Brain microvascular endothelial cell (primary cell): Measurements from ENCODE around the gene IL18.

Experiments used
- DNase-seq: peaks from one replicate; pipeline ENCODE4 v3.0.0-alpha.2; 2020
- H3K27ac ChIP-seq: fragments of 250-450 bp; sonication (Bioruptor Pico); 2 replicates; pipeline ENCODE4 v1.5.1; 2020; ENCODE audit warnings: mild to moderate bottlenecking, moderate library complexity
- H3K27me3 ChIP-seq: fragments of 250-450 bp; sonication (Bioruptor Pico); replicated peaks from 2 replicates; pipeline ENCODE4 v1.5.1; 2020; ENCODE audit warnings: mild to moderate bottlenecking
- H3K36me3 ChIP-seq: fragments of 250-450 bp; sonication (Bioruptor Pico); replicated peaks from 2 replicates; pipeline ENCODE4 v1.5.1; 2020; ENCODE audit warnings: mild to moderate bottlenecking
- H3K4me3 ChIP-seq: 2 replicates; pipeline ENCODE4 v1.5.1; 2011; ENCODE audit warnings: low read depth, mild to moderate bottlenecking, control low read depth, low read length, moderate library complexity
- in situ Hi-C: cut with HindIII; loops from 2 replicates; pipeline ENCODE4 v1.10.0; 2017; ENCODE audit warnings: low sequenced_read_pairs, low pct_ligation_motif_present
- TF ChIP-seq, protein P1 (sequence below): IDR thresholded peaks from 2 replicates; pipeline ENCODE4 v1.5.1; 2011; ENCODE audit warnings: low read depth, mild to moderate bottlenecking, moderate library complexity, low read length, control low read depth, inconsistent platforms; ENCODE audit errors: missing control alignments

The IL18 gene

GRCh38 chr11:112134473-112134872 is 29.4 kb downstream of the IL18 start:
- Histone ChIP-seq H3K27ac (no peak overlapping the region), H3K27me3 (no peaks in the 10 kb centered on the region), H3K4me3 (no peak overlapping the region), H3K36me3 (no peaks in the 10 kb centered on the region)
- no peak for DNase-seq
- in situ Hi-C loops: no loop called here
- TF ChIP-seq, protein P1, sequence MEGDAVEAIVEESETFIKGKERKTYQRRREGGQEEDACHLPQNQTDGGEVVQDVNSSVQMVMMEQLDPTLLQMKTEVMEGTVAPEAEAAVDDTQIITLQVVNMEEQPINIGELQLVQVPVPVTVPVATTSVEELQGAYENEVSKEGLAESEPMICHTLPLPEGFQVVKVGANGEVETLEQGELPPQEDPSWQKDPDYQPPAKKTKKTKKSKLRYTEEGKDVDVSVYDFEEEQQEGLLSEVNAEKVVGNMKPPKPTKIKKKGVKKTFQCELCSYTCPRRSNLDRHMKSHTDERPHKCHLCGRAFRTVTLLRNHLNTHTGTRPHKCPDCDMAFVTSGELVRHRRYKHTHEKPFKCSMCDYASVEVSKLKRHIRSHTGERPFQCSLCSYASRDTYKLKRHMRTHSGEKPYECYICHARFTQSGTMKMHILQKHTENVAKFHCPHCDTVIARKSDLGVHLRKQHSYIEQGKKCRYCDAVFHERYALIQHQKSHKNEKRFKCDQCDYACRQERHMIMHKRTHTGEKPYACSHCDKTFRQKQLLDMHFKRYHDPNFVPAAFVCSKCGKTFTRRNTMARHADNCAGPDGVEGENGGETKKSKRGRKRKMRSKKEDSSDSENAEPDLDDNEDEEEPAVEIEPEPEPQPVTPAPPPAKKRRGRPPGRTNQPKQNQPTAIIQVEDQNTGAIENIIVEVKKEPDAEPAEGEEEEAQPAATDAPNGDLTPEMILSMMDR: no peak

- Histone ChIP-seq H3K36me3 (no peaks in the 10 kb centered on the region), H3K27ac (no peak overlapping the region), H3K4me3 (no peak overlapping the region), H3K27me3 (no peaks in the 10 kb centered on the region)
- in situ Hi-C loops: no loop called here
- DNase-seq: no peak
- TF ChIP-seq, protein P1: no peak
Measured at GRCh38 chr11:112132737-112133136, 31.2 kb downstream of the IL18 start.

- no peak for DNase-seq
- Histone ChIP-seq H3K4me3 (no peak overlapping the region), H3K36me3 (no peaks in the 10 kb centered on the region), H3K27me3 (no peaks in the 10 kb centered on the region), H3K27ac (no peak overlapping the region)
- TF ChIP-seq, protein P1: no peak
- in situ Hi-C loops: no loop called here
Measured at GRCh38 chr11:112129656-112130055, 34.2 kb downstream of the IL18 start.

- Histone ChIP-seq H3K27ac (no peak overlapping the region), H3K4me3 (no peak overlapping the region), H3K36me3 (no peaks in the 10 kb centered on the region), H3K27me3 (no peaks in the 10 kb centered on the region)
- in situ Hi-C loops: no loop called here
- TF ChIP-seq, protein P1: no peak
- peak; percentile 89 for DNase-seq
Measured at GRCh38 chr11:112128483-112129121, 35.3 kb downstream of the IL18 start.

GRCh38 chr11:112127056-112127455 is 36.8 kb downstream of the IL18 start:
- no peak overlapping the region for H3K4me3 ChIP-seq
- no peak for DNase-seq

More at GRCh38 chr11:112127056-112127455, 36.8 kb downstream of the IL18 start:
- Histone ChIP-seq H3K27ac (no peak overlapping the region), H3K27me3 (no peaks in the 10 kb centered on the region), H3K36me3 (no peaks in the 10 kb centered on the region)
- in situ Hi-C loops: no loop called here
- TF ChIP-seq, protein P1: no peak
